NCI-H1092 (cell line): ENCODE results near the gene RHOXF2.
A peak's percentile ranks its signal among the peaks of the same experiment; 100 is the strongest.

Experiments used
- DNase-seq: peaks from one replicate; lab custom pipeline; 2025; lab: John Stamatoyannopoulos, UW

The RHOXF2 gene

GRCh38 chrX:120200851-120201250 lies 42.4 kb downstream of the RHOXF2 start:
- DNase-seq = no peak

- DNase-seq = no peak
These were observed 47.7 kb downstream of the RHOXF2 start for GRCh38 chrX:120205816-120206753.

GRCh38 chrX:120207009-120207605 lies 48.7 kb downstream of the RHOXF2 start:
- DNase-seq = no peak

GRCh38 chrX:120213438-120214265 lies 55.2 kb downstream of the RHOXF2 start:
- DNase-seq = peak; percentile 29
